WTC11 (cell line): ENCODE measurements around the gene MAPK7. TPM values are rescaled to one million over a fixed set of nuclear protein-coding genes. Genes with fewer than 3 reads are reported as not detected.

Experiments
- ATAC-seq: fragments of 200-7000 bp; cut with Tn5 transposase; 2 replicates; pipeline ENCODE4 v1.10.0; 2021; ENCODE audit warnings: mild to moderate bottlenecking, moderate library complexity
- CTCF ChIA-PET: fragments of 300-600 bp; sonication (Branson Sonifier 250); formaldehyde crosslinking; loops from one replicate; lab custom pipeline; 2021; ENCODE audit warnings: antibody characterized with exemption; lab: Charles Lee
- POLR2A ChIA-PET: fragments of 350-600 bp; sonication (Branson Sonifier 250); formaldehyde crosslinking; loops from one replicate; lab custom pipeline; 2021; ENCODE audit warnings: antibody characterized with exemption; lab: Charles Lee
- DNase-seq: peaks from one replicate; pipeline ENCODE4 v3.0.0; 2021; ENCODE audit warnings: low spot score
- H3K27ac Mint-ChIP-seq: 2 replicates; pipeline ENCODE4 v1.8.0; 2021; ENCODE audit warnings: mixed read lengths
- H3K27me3 Mint-ChIP-seq: 2 replicates; pipeline ENCODE4 v1.8.0; 2021; ENCODE audit warnings: low read depth, mild to moderate bottlenecking, moderate library complexity, mixed read lengths
- H3K36me3 Mint-ChIP-seq: 2 replicates; pipeline ENCODE4 v1.8.0; 2021; ENCODE audit warnings: mixed read lengths
- H3K4me1 Mint-ChIP-seq: 2 replicates; pipeline ENCODE4 v1.8.0; 2022; ENCODE audit warnings: mixed read lengths
- H3K4me3 Mint-ChIP-seq: 2 replicates; pipeline ENCODE4 v1.8.0; 2021; ENCODE audit warnings: mild to moderate bottlenecking, moderate library complexity, mixed read lengths
- H3K9me3 Mint-ChIP-seq: 2 replicates; pipeline ENCODE4 v1.8.0; 2021; ENCODE audit warnings: mixed read lengths
- ATF6 ChIP-seq: sonication (generic); formaldehyde crosslinking; IDR thresholded peaks from 2 replicates; pipeline ENCODE4 v1.8.1; 2023; ENCODE audit warnings: mild to moderate bottlenecking, missing genetic modification reagents
- MYBL2 ChIP-seq: sonication (generic); formaldehyde crosslinking; IDR thresholded peaks from 2 replicates; pipeline ENCODE4 v1.8.1; 2023; ENCODE audit warnings: mild to moderate bottlenecking, moderate library complexity, missing genetic modification reagents
- NFYB ChIP-seq: sonication (generic); formaldehyde crosslinking; conservative IDR thresholded peaks from 2 replicates; pipeline ENCODE4 v1.8.0; 2022; ENCODE audit warnings: low read depth, missing genetic modification reagents
- PRRX2 ChIP-seq: fragments of 250-450 bp; sonication (Bioruptor Pico); IDR thresholded peaks from 2 replicates; pipeline ENCODE4 v1.8.0; 2021; ENCODE audit warnings: mild to moderate bottlenecking
- RELA ChIP-seq: sonication (generic); formaldehyde crosslinking; IDR thresholded peaks from 2 replicates; pipeline ENCODE4 v1.8.1; 2022; ENCODE audit warnings: missing genetic modification reagents, mild to moderate bottlenecking, borderline replicate concordance
- SMAD3 ChIP-seq: sonication (generic); formaldehyde crosslinking; IDR thresholded peaks from 2 replicates; pipeline ENCODE4 v1.8.0; 2022; ENCODE audit warnings: missing genetic modification reagents, mild to moderate bottlenecking, borderline replicate concordance
- SP1 ChIP-seq: sonication (generic); formaldehyde crosslinking; conservative IDR thresholded peaks from 2 replicates; pipeline ENCODE4 v1.8.1; 2022; ENCODE audit warnings: missing genetic modification reagents
- TEAD1 ChIP-seq: sonication (generic); formaldehyde crosslinking; IDR thresholded peaks from 2 replicates; pipeline ENCODE4 v1.8.0; 2022; ENCODE audit warnings: mild to moderate bottlenecking, missing genetic modification reagents
- TEAD4 ChIP-seq: sonication (generic); formaldehyde crosslinking; IDR thresholded peaks from 2 replicates; pipeline ENCODE4 v1.8.0; 2022; ENCODE audit warnings: mild to moderate bottlenecking, missing genetic modification reagents
- TP53 ChIP-seq: sonication (generic); formaldehyde crosslinking; IDR thresholded peaks from 2 replicates; pipeline ENCODE4 v1.8.1; 2023; ENCODE audit warnings: mild to moderate bottlenecking, missing genetic modification reagents
- ZBTB43 ChIP-seq: sonication (generic); formaldehyde crosslinking; IDR thresholded peaks from 2 replicates; pipeline ENCODE4 v1.8.1; 2023; ENCODE audit warnings: mild to moderate bottlenecking, missing genetic modification reagents
- ZNF121 ChIP-seq: sonication (generic); formaldehyde crosslinking; IDR thresholded peaks from 2 replicates; pipeline ENCODE4 v1.8.0; 2023; ENCODE audit warnings: missing genetic modification reagents
- ZNF138 ChIP-seq: sonication (generic); formaldehyde crosslinking; conservative IDR thresholded peaks from 2 replicates; pipeline ENCODE4 v1.8.1; 2022; ENCODE audit warnings: mild to moderate bottlenecking, moderate library complexity, missing genetic modification reagents
- ZNF416 ChIP-seq: fragments of 250-450 bp; sonication (Bioruptor Pico); IDR thresholded peaks from 2 replicates; pipeline ENCODE4 v1.9.0; 2021; ENCODE audit warnings: mild to moderate bottlenecking, inconsistent platforms
- ZNF423 ChIP-seq: fragments of 250-450 bp; sonication (Bioruptor Pico); IDR thresholded peaks from 2 replicates; pipeline ENCODE4 v2.1.2; 2022; ENCODE audit warnings: mild to moderate bottlenecking, moderate library complexity
- total RNA-seq: library from RNA; stranded (reverse); gene quantifications from 3 replicates; pipeline ENCODE4 v1.2.3, GENCODE V29; 2021
- TF ChIP-seq, protein P1 (sequence below): sonication (generic); formaldehyde crosslinking; conservative IDR thresholded peaks from 2 replicates; pipeline ENCODE4 v1.8.1; 2023; ENCODE audit warnings: mild to moderate bottlenecking, low read depth, missing genetic modification reagents, moderate library complexity
- TF ChIP-seq, protein P2 (sequence below): sonication (generic); formaldehyde crosslinking; IDR thresholded peaks from 2 replicates; pipeline ENCODE4 v1.8.1; 2022; ENCODE audit warnings: low read depth, missing genetic modification reagents, borderline replicate concordance

Gene MAPK7
- total RNA-seq, 1 experiment from 2014 or later: 38.5 TPM

DNA sequence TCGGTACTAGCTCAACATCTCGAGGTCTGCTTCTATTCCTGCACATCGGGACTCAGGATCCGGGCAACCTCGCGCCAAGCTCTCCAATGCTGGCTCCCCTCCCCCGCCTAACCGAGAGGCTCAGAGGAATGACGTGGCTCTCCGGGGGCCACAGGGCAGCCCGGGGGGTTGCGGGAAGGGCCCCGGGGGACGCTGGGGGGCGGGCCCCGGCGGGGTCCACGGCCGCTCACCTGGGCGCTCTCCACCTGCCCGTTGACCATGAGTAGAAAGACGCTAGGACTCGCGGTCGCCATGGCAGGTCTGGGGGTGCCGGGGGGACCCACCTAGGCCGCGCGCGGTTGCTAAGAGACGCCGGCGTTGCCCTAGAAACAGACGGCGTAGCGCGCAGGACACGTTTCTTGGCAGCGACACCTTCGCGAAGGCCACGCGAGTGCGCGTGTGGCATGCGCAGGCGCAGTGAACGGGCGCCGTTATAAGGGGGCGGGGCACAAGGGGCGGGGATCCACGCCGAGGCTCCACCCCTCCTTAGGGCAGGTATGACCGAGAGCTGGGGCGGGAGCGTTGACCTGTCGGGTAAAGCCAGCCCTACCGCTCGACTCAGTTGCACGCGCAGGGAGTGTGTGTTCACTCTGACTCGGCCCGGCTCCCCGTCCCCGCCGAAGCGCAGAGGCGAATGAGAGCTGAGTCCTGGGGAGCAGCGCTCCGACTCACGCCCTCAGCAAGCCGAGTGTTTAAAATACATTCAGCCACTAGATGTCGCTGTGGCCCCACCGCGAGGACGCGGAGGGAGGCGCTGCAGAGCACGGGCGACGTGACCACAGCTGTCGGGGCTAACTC lies 15.8 kb upstream of the MAPK7 start, which contains the start of gene B9D1 (continued):
- TF ChIP-seq, protein P1, sequence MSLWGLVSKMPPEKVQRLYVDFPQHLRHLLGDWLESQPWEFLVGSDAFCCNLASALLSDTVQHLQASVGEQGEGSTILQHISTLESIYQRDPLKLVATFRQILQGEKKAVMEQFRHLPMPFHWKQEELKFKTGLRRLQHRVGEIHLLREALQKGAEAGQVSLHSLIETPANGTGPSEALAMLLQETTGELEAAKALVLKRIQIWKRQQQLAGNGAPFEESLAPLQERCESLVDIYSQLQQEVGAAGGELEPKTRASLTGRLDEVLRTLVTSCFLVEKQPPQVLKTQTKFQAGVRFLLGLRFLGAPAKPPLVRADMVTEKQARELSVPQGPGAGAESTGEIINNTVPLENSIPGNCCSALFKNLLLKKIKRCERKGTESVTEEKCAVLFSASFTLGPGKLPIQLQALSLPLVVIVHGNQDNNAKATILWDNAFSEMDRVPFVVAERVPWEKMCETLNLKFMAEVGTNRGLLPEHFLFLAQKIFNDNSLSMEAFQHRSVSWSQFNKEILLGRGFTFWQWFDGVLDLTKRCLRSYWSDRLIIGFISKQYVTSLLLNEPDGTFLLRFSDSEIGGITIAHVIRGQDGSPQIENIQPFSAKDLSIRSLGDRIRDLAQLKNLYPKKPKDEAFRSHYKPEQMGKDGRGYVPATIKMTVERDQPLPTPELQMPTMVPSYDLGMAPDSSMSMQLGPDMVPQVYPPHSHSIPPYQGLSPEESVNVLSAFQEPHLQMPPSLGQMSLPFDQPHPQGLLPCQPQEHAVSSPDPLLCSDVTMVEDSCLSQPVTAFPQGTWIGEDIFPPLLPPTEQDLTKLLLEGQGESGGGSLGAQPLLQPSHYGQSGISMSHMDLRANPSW: no peak
- TF ChIP-seq MYBL2: peak; percentile 54; the same call in 1 of the 2 replicates
- TF ChIP-seq ZNF121: no peak
- TF ChIP-seq ZNF423: peak; percentile 64
- TF ChIP-seq, protein P2, sequence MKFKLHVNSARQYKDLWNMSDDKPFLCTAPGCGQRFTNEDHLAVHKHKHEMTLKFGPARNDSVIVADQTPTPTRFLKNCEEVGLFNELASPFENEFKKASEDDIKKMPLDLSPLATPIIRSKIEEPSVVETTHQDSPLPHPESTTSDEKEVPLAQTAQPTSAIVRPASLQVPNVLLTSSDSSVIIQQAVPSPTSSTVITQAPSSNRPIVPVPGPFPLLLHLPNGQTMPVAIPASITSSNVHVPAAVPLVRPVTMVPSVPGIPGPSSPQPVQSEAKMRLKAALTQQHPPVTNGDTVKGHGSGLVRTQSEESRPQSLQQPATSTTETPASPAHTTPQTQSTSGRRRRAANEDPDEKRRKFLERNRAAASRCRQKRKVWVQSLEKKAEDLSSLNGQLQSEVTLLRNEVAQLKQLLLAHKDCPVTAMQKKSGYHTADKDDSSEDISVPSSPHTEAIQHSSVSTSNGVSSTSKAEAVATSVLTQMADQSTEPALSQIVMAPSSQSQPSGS: no peak
- TF ChIP-seq TP53: no peak
- no peak for TF ChIP-seq TEAD4
- no peak for TF ChIP-seq SMAD3 (CRISPR knock-in tag)
- no peak for TF ChIP-seq NFYB (CRISPR knock-in tag)
- TF ChIP-seq TEAD1 (CRISPR knock-in tag): 0 out of 2 replicates have a peak, but pooled peaks have one; percentile 46
- TF ChIP-seq ZNF416 (CRISPR knock-in tag): no peak
- TF ChIP-seq SP1 (CRISPR knock-in tag): peak; percentile 81
- TF ChIP-seq ZNF138 (CRISPR knock-in tag): no peak
- TF ChIP-seq PRRX2: no peak
- TF ChIP-seq RELA: peak; percentile 38; the same call in 1 of the 2 replicates
- TF ChIP-seq ATF6 (CRISPR knock-in tag): no peak

- peaks cover 22% of the 10 kb centered on the region for H3K4me1 Mint-ChIP-seq
- TF ChIP-seq ZBTB43 (CRISPR knock-in tag) (0 out of 2 replicates have a peak, but pooled peaks have one; percentile 61), ZNF121 (no peak), MYBL2 (0 out of 2 replicates have a peak, but pooled peaks have one; percentile 7), ZNF138 (CRISPR knock-in tag) (no peak), SP1 (CRISPR knock-in tag) (no peak)
- H3K9me3 Mint-ChIP-seq: no peaks in the 10 kb centered on the region
- DNase-seq (no peak), ATAC-seq (no peak)
- no peak overlapping the region for H3K27ac Mint-ChIP-seq
- ChIA-PET CTCF (interaction anchor here (0.6 to 5.4 kb wide), 66 partner anchors 9 to 647 kb away, joined by 3 to 91 read pairs (median 4); partner anchors contain the start of genes ALDH3A2, MAPK7, MFAP4 and RNF112), POLR2A (interaction anchor here (0.9 to 1.8 kb wide), 4 partner anchors 15 to 382 kb away, joined by 3 to 14 read pairs (median 4); partner anchors contain the start of gene MAPK7)
- no peaks in the 10 kb centered on the region for H3K27me3 Mint-ChIP-seq
- H3K4me3 Mint-ChIP-seq: peak overlapping the region; percentile 83
- H3K36me3 Mint-ChIP-seq: peaks cover 15% of the 10 kb centered on the region
These were observed 15.2 kb upstream of the MAPK7 start for GRCh38 chr17:19363114-19363438.
